NCI-H2196 treated with DMSO at 0.1 percent for 48 hours (cell line): Measurements from ENCODE around the gene PRR36.

Experiments
- DNase-seq: peaks from one replicate; lab custom pipeline; 2025; ENCODE audit not compliant: unreplicated experiment; lab: John Stamatoyannopoulos, UW

PRR36 gene

GRCh38 chr19:7848779-7849457 is 25.3 kb downstream of the PRR36 start:
- DNase-seq = no peak

- no peak for DNase-seq
Observed at GRCh38 chr19:7847664-7848063, 26.5 kb downstream of the PRR36 start.

- no peak for DNase-seq
Observed at GRCh38 chr19:7846155-7846646, 28.0 kb downstream of the PRR36 start.

GRCh38 chr19:7845390-7846154 is 28.6 kb downstream of the PRR36 start:
- DNase-seq = no peak

- no peak for DNase-seq
Observed at GRCh38 chr19:7844951-7845350, 29.2 kb downstream of the PRR36 start.

- no peak for DNase-seq
Observed at GRCh38 chr19:7844405-7844804, 29.8 kb downstream of the PRR36 start.

DNA sequence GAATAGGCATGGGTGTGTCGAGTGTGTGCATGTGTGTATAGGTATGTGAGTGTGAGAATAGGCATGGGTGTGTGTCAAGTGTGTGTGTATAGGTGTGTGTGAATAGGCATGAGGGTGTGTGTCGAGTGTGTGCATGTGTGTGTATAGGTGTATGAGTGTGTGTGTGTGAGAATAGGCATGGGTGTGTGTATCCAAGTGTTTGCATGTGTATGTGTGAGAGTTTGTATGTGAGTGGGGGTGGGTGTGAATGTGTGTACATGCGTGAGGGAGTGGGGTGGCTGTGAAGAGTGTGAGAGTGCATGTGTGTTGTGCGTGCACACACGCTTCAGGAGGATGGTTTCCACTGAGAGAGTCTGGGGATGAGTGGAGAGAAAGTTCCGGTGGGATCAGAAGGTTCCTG is 30.7 kb downstream of the PRR36 start:
- no peak for DNase-seq

GRCh38 chr19:7842661-7843294 is 31.4 kb downstream of the PRR36 start:
- no peak for DNase-seq

DNA sequence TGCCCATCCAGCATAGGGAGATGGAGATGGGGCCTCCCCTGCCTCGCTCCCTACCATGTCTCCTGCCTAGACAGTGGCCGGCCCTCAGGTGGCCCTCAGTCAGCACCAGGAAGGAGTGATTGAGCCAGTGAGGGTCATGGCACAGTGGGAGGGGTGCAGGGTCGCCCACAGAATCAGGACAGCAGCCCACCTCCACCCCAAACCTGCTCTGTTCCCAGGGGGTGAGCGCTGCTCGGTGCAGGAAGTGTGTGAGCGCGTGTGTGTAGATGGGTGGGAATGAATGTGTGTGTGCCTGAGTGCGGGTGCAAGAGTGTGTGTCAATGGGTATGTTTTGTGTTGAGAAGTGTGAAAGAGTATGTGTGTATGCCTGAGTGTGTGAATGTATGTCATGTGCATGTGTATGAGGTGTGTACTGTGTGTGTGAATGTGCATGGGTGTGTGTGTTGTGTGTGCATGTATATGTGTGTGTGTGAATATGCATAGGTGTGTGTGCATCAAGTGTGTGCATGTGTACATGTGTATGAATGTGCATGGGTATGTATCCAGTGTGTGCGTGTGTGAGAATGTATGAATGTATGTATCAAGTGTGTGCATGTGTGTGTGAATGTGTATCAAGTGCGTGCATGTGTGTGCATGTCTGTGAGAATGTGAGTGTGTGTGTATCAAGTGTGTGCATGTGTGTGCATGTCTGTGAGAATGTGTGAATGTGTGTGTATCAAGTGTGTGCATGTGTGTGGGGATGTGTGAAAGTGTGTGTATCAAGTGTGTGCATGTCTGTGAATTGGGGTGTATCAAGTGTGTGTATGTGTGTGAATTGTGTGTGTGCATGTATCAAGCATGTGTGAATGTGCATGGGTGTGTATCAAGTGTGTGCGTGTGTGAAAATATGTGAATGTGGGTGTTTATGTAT is 32.2 kb downstream of the PRR36 start:
- no peak for DNase-seq

GRCh38 chr19:7840629-7841028 is 33.6 kb downstream of the PRR36 start:
- DNase-seq = no peak

DNA sequence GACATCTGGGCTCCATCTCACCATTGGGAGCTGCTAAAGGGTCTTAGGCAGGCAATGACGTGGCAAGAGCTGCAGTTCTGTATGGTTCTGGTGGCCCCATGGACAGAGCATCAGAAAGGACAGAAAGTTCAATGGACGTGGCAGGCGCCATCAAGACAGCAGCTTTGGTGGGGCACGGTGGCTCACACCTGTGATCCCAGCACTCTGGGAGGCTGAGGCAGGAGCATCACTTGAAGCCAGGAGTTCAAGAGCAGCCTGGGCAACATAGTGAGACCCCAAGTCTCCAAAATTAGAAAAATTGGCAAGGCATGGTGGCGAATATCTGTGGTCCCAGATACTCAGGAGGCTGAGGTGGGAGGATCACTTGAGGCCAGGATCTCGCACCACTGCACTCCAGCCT is 34.7 kb downstream of the PRR36 start:
- no peak for DNase-seq

DNA sequence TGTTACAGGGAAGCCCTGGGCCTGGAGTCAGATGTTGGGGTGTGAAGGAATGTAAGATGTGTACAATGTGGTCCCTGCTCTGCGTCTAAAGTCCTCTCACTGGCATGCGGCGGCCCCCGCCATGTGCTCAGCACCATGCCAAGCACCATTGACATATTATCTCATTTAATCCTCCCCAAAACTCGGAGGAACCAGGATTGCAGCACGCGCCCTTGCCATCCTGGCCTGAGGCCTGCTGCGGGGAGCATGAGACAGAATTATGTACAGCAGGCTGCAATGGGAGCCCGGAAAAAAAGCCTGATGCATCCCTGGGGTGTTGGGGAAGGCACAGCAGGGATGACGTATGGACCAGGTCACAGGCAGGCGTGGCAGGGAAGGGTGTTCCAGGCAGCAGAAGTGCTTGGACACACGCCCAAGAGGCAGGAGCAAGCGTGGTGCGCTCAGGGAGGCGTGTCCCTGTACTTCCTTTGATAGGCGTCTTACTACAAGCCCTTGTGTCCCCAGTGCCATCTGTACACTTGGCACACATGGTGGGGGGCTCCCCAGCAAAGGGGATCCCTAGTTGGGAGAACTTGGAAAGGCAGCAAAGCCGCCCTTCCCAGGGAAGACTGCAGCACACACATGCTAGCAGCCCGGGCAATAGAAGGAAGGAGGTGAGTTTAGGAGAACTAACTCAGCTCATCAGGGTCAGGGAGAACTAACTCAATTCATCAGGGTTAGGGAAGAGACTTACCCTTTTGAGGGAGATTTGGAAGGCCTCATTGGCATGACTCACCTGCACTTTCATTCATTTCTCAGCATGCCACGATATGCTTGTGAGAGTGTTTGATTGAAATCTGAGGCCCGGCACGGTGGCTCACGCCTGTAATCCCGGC is 40.7 kb downstream of the PRR36 start:
- DNase-seq = peak; percentile 31

GRCh38 chr19:7832781-7833180 is 41.4 kb downstream of the PRR36 start:
- DNase-seq = no peak

GRCh38 chr19:7832009-7832408 is 42.2 kb downstream of the PRR36 start:
- DNase-seq = no peak

DNA sequence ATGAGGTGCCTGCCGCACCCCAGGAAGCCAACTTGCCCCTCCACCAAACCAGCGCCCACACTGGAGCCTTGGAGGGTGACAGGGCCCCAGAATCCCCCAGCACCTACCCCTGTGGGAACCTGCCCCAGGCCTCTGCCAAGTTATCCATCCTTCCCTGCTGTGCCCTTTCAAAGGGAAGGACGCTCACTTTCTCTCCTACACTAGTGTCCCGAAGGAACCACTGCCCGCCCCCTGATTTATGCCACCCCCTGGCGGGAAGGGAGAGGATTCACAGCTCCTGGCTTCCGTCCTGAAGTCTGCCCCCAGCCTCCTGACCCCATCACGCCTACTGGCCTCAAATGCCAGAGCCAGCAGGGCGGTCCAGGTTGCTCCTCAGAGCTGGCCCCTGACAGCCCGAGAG is 42.7 kb downstream of the PRR36 start:
- no peak for DNase-seq

DNA sequence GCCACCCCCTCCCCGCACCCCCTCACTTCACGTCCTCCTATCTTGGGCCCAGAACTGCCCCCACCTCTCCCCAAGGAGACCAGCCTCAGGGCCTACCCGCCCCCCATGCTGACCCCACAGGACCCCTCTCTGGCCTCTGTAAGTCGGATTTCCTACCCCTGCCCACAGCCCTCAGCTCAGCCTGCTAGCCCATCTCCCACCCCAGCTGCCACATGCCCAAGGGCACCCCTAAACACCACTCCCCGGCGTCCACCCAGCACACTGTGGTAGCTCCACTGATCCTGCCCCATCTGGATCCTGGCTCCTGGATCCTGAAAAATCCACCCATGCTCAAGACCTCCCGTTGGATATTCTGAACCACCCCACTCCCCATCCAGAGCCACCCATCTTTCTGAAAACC is 43.4 kb downstream of the PRR36 start:
- no peak for DNase-seq

GRCh38 chr19:7830272-7830771 is 43.9 kb downstream of the PRR36 start:
- no peak for DNase-seq

DNA sequence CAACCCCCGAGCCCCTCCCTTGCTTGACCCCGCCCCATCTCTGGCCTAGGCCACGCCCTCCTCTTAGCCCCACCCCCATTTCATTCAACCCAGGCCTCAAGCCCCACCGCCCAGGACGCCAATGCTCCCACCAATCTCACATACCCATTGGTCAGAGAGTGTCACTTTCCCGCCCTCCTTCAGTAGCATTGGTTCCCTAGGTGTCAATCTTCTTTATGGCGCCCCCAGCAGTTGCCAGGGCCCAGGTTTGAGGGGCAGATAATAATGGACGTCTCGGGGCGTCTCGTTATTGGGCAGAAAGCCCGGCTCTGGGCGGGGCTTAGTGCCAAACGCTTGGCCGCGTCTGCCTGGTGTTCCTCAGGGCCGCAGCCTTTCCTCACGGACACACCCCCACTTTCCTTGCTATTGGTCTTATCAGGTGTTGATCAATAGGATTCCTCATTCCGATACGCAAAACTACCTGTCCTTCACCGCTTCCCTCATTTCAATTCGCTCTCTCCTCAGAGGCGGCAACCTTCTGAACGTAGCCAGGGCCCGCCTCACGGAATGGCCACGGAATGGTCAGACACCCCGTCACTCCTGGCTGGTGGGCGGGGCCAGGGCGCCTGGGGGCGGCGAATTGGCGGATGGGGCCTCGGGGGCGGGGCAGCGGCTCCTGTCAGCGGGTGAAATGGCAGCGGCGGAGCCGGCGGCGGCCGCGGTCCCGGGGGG is 44.5 kb downstream of the PRR36 start, which contains the start of gene EVI5L:
Gene EVI5L, plus strand, starts transcription at position 658 of the 711 bp plus-strand sequence. CDS start 16,325 bp downstream, outside the sequence.
- peak; percentile 99 for DNase-seq

- no peak for DNase-seq
Observed at GRCh38 chr19:7829166-7829520, 45.0 kb downstream of the PRR36 start.
